ENCODE measurements around the gene DNASE1. TPM values are rescaled to one million over a fixed set of nuclear protein-coding genes. Genes with fewer than 3 reads are reported as not detected.
A peak's percentile ranks its signal among the peaks of the same experiment; 100 is the strongest.

DNASE1 gene
- total and polyA plus RNA-seq, 4 donors: 5.5 to 39.5 (median 8.3) TPM

DNA sequence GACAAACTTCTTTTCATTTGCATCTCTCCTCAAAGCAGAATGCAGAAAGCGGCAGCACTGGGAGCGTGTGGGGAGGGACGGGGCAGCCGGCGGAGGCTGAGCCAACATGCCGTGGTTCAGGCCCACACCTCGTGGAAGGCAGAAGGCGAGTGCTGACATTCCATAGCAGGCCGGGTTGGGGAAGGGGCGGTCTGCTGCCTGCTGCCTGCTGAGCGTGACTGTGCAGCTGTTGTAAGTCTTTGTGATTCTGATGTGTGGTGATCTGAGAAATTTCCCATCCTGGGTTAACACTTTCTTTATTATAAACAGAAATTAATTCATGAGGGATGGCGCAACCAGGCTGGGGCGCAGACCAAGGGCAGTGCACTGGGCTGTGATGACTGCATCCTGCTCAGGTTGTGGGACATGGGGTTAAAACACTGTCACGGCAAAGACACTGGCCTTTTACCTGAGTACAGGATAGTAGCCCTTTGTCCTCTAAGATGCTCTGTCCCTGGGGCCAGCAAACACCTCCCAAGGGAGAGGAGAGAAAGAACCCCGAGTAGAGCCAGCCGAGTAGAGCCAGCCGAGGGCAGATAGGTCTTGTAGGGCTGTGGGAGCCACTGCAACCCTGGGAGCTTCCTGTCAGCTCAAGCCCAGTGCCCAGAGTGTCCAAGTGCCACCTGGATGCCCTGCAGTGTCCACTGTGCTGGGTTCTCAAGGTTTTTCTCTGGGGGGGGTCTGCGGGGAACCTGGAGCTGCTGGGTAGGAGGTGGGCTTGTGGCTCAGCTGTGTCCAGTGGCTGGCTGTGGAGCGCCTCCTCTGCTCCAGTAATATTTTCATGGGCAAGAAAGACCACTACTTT, 8.8 kb upstream of the DNASE1 start:
- DNase-seq: peak; percentile 87 to 90 (median 89)
- WGBS, 2 donors: 80 to 86% methylated on average over 19 of the region's 19 CpGs
- H3K27me3 ChIP-seq (ENCODE audit: control insufficient read depth in 3 of 3, insufficient read depth in 3 of 3, low read length in 2 of 3): no peaks in the 10 kb centered on the region
- no peak overlapping the region for H3K4me3 ChIP-seq
- peaks cover 0 to 9% (median 3%) of the 10 kb centered on the region in 4 donors for H3K36me3 ChIP-seq (ENCODE audit: control insufficient read depth in 4 of 4, insufficient read depth in 4 of 4, low read length in 4 of 4)
- no peaks in the 10 kb centered on the region for H3K9me3 ChIP-seq (ENCODE audit: control insufficient read depth in 4 of 4, insufficient read depth in 3 of 4, low read length in 3 of 4)
- H3K27ac ChIP-seq (ENCODE audit: low read depth in 1 of 2, low read length in 1 of 2): no peak overlapping the region
- H3K4me1 ChIP-seq (ENCODE audit: control insufficient read depth in 5 of 5, insufficient read depth in 5 of 5, low read length in 5 of 5): peaks cover 0 to 12% (median 0%) of the 10 kb centered on the region in 5 donors
- TF ChIP-seq, protein P1, sequence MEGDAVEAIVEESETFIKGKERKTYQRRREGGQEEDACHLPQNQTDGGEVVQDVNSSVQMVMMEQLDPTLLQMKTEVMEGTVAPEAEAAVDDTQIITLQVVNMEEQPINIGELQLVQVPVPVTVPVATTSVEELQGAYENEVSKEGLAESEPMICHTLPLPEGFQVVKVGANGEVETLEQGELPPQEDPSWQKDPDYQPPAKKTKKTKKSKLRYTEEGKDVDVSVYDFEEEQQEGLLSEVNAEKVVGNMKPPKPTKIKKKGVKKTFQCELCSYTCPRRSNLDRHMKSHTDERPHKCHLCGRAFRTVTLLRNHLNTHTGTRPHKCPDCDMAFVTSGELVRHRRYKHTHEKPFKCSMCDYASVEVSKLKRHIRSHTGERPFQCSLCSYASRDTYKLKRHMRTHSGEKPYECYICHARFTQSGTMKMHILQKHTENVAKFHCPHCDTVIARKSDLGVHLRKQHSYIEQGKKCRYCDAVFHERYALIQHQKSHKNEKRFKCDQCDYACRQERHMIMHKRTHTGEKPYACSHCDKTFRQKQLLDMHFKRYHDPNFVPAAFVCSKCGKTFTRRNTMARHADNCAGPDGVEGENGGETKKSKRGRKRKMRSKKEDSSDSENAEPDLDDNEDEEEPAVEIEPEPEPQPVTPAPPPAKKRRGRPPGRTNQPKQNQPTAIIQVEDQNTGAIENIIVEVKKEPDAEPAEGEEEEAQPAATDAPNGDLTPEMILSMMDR (IDR thresholded peaks at IDR 0.05; ENCODE audit: control extremely low read depth, extremely low read depth): no peak
- H3K9ac ChIP-seq (ENCODE audit: insufficient read depth in 1 of 2, low read length in 2 of 2): peak overlapping the region in 1 of 2 donors; percentile 32
- no peak for ATAC-seq (ENCODE audit: insufficient read depth, low FRiP score)

DNA sequence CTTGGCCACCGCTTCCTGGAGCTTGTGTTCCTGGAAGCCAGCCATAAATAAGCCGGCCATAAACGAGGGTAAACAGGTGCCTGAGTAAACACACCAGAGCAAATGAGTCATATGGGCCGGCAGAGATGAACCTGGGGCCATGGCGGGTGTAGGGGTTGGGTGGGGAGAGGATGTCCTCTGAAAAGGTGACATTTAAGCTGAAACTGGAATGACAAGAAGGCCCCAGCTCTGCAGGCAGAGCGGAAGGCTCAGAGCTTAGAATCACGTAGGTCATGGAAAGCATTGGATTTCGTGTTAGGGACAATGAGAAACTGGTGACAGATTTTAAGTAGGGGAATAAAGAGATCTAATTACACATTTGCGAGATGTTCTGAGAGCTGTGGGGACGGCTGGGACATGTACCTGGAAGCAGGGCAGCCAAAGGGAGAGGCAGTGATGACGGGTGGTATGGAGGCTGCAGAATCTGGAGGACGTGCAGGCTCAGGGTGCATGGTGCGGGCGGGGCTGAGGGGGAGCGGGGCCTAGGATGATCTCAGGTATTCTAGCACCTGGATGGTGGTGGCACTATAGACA, 8.1 kb upstream of the DNASE1 start:
- H3K9ac ChIP-seq (ENCODE audit: insufficient read depth in 1 of 2, low read length in 2 of 2): no peak overlapping the region
- DNase-seq: peak in 1 of 3 donors; percentile 12

DNA sequence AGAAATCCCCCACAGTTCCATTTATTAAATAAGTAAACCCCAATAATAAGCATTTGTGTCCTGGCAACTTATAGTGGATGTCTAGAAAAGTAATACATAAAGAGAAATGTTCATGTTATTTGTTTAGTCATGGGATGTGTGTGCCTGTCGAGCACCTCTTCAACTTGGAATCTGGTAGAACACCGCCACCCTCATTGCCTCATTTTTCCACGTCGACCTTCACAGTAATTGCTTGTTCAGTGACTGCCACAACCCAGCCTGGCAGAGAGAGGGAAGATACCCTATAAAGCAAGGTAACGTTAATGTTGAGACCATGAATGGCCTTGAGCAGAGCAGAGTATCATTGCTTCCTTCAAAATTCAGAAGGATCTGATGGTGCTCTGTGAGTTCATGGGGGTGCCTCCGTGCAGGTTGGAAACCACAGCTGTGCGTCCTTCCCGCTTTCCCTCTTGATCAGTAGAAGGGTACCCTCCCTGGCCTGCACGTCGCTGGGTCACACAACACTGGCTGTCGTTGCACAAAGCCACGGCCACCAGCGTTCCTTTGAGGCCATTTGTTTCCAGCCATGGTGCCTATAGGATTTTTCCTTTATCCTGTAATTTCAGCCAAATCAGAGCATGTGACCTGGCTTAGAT, 3.7 kb upstream of the DNASE1 start:
- Histone ChIP-seq H3K4me1 (ENCODE audit: control insufficient read depth in 5 of 5, insufficient read depth in 5 of 5, low read length in 5 of 5) (peaks cover 0 to 3% (median 0%) of the 10 kb centered on the region in 5 donors), H3K36me3 (ENCODE audit: control insufficient read depth in 4 of 4, insufficient read depth in 4 of 4, low read length in 4 of 4) (peaks cover 0 to 22% (median 4%) of the 10 kb centered on the region in 4 donors), H3K4me3 (no peak overlapping the region), H3K27me3 (ENCODE audit: control insufficient read depth in 3 of 3, insufficient read depth in 3 of 3, low read length in 2 of 3) (no peaks in the 10 kb centered on the region), H3K9me3 (ENCODE audit: control insufficient read depth in 4 of 4, insufficient read depth in 3 of 4, low read length in 3 of 4) (no peaks in the 10 kb centered on the region), H3K27ac (ENCODE audit: low read depth in 1 of 2, low read length in 1 of 2) (no peak overlapping the region), H3K9ac (ENCODE audit: insufficient read depth in 1 of 2, low read length in 2 of 2) (no peak overlapping the region)
- peak; percentile 11 to 46 (median 44) for DNase-seq
- TF ChIP-seq, protein P1 (IDR thresholded peaks at IDR 0.05; ENCODE audit: control extremely low read depth, extremely low read depth): no peak
- 83 to 90% methylated on average over 13 of the region's 13 CpGs for WGBS, 2 donors
- no peak for ATAC-seq (ENCODE audit: insufficient read depth, low FRiP score)

More for the DNA sequence above, 8.1 kb upstream of the DNASE1 start:
- WGBS, 2 donors: 79 to 87% methylated on average over 15 of the region's 15 CpGs
- H3K4me3 ChIP-seq: no peak overlapping the region
- no peaks in the 10 kb centered on the region for H3K9me3 ChIP-seq (ENCODE audit: control insufficient read depth in 4 of 4, insufficient read depth in 3 of 4, low read length in 3 of 4)
- ATAC-seq (ENCODE audit: insufficient read depth, low FRiP score): no peak
- H3K36me3 ChIP-seq (ENCODE audit: control insufficient read depth in 4 of 4, insufficient read depth in 4 of 4, low read length in 4 of 4): peaks cover 0 to 11% (median 5%) of the 10 kb centered on the region in 4 donors
- peaks cover 0 to 12% (median 0%) of the 10 kb centered on the region in 5 donors for H3K4me1 ChIP-seq (ENCODE audit: control insufficient read depth in 5 of 5, insufficient read depth in 5 of 5, low read length in 5 of 5)
- TF ChIP-seq, protein P1 (IDR thresholded peaks at IDR 0.05; ENCODE audit: control extremely low read depth, extremely low read depth): no peak
- H3K27ac ChIP-seq (ENCODE audit: low read depth in 1 of 2, low read length in 1 of 2): no peak overlapping the region
- H3K27me3 ChIP-seq (ENCODE audit: control insufficient read depth in 3 of 3, insufficient read depth in 3 of 3, low read length in 2 of 3): no peaks in the 10 kb centered on the region

Data from lung (tissue), 12 donors.